Karpas-422 (cell line): ENCODE data around the gene TRIM14. TPM values are rescaled to one million over a fixed set of nuclear protein-coding genes. Genes with fewer than 3 reads are reported as not detected.

Experiments used
- small RNA-seq: library from RNA; depleted of rRNA; stranded (forward); fragments of <200 nt; gene quantifications from one replicate; pipeline ENCODE3, GENCODE V24; 2014
- total RNA-seq: library from RNA; depleted of rRNA; stranded (reverse); fragments of >200 nt; shearing (Covaris generic); gene quantifications from 2 replicates; pipeline ENCODE4 v1.2.3, GENCODE V29; 2014; ENCODE audit warnings: low replicate concordance; rRNA removed

Gene TRIM14
- total RNA-seq, 1 experiment from 2014 or later = 17.5 TPM

Small RNA genes within 50 kb of the gene (small RNA-seq; reads per million reads assigned to genes)
- gene RF00017 (not detected), gene RNU6-918P (not detected)

Other genes starting within 250 kb of the TRIM14 start
- gene TRMO, start 196.7 kb downstream of the TRIM14 start, total RNA-seq = 15.2 and 16.1 TPM in 2 replicates
- gene HEMGN, start 181.1 kb downstream of the TRIM14 start, total RNA-seq = not detected in 2 replicates
- 29.1 and 76.3 TPM in 2 replicates for gene ANP32B, start 135.9 kb downstream of the TRIM14 start, total RNA-seq
- gene NANS, start 62.5 kb downstream of the TRIM14 start, total RNA-seq = 77.9 and 135 TPM in 2 replicates
- 1.7 and 2.5 TPM in 2 replicates for gene CORO2A, start 73.4 kb upstream of the TRIM14 start, total RNA-seq
- gene TBC1D2, start 136.4 kb upstream of the TRIM14 start, total RNA-seq = 0.97 and 5.2 TPM in 2 replicates